ENCODE data around the gene MEX3D.

DNA sequence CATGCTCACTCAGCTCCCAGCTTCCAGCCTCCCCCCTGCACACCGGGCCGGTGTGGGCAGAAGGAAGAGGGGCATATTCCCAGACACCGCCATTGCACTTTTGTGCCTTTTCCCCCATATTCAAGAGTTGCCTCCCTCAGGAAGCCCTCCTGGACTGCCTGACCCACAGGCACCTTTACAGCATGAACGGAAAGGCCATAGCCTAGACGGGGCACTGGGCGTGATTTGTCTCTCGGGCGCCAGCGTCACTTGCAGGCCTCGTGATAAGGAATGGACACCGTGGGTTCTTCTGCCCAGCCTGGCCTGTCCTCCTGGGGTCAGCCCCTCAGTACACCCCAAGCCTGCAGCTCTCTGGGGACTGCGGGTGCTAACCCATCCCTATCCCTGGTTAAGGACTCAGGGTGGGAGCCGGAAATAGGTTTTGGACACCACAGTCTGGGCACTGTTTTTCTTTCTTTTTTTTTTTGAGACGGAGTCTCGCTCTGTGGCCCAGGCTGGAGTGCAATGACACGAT is 38.1 kb upstream of the MEX3D start:
- TF ChIP-seq, protein P1, sequence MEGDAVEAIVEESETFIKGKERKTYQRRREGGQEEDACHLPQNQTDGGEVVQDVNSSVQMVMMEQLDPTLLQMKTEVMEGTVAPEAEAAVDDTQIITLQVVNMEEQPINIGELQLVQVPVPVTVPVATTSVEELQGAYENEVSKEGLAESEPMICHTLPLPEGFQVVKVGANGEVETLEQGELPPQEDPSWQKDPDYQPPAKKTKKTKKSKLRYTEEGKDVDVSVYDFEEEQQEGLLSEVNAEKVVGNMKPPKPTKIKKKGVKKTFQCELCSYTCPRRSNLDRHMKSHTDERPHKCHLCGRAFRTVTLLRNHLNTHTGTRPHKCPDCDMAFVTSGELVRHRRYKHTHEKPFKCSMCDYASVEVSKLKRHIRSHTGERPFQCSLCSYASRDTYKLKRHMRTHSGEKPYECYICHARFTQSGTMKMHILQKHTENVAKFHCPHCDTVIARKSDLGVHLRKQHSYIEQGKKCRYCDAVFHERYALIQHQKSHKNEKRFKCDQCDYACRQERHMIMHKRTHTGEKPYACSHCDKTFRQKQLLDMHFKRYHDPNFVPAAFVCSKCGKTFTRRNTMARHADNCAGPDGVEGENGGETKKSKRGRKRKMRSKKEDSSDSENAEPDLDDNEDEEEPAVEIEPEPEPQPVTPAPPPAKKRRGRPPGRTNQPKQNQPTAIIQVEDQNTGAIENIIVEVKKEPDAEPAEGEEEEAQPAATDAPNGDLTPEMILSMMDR (IDR thresholded peaks at IDR 0.05) = no peak
- TF ChIP-seq EP300 (IDR thresholded peaks at IDR 0.05) = no peak
- TF ChIP-seq POLR2A (IDR thresholded peaks at IDR 0.05; ENCODE audit: low read depth) = no peak

All from esophagus muscularis mucosa (tissue), 4 donors.